Anterior cingulate cortex (tissue), 58 donors: ENCODE results near the gene PLLP.
"Not testable (repeated sequence)": the region's sequence is repeated elsewhere in the genome, so short reads cannot be mapped to it uniquely, and the experiment has no call there.

Experiments used
- DNase-seq, 58 donors: peaks; one replicate each; lab custom pipeline; 2025; lab: John Stamatoyannopoulos, UW

The PLLP gene

GRCh38 chr16:57275946-57276345, 8.5 kb downstream of the PLLP start:
- DNase-seq, result not testable (repeated sequence)

GRCh38 chr16:57273826-57274225, 10.6 kb downstream of the PLLP start:
- DNase-seq, result no peak

GRCh38 chr16:57273359-57273758, 11.1 kb downstream of the PLLP start:
- no peak for DNase-seq

- no peak for DNase-seq
Measured at GRCh38 chr16:57271867-57272495, 12.5 kb downstream of the PLLP start.

- DNase-seq, result no peak
Measured at GRCh38 chr16:57271063-57271345, 13.5 kb downstream of the PLLP start.

- peak in 53 of 58 donors; percentile 16 to 94 (median 77) for DNase-seq
Measured at GRCh38 chr16:57270221-57271062, 14.0 kb downstream of the PLLP start.

GRCh38 chr16:57268804-57269800, 15.4 kb downstream of the PLLP start:
- peak in 1 of 58 donors; percentile 21 for DNase-seq

GRCh38 chr16:57267343-57267742, 17.1 kb downstream of the PLLP start:
- DNase-seq, result not testable (repeated sequence)

- no peak for DNase-seq
Measured at GRCh38 chr16:57266531-57267260, 17.8 kb downstream of the PLLP start.

- DNase-seq, result peak in 33 of 58 donors; percentile 16 to 81 (median 47)
Measured at GRCh38 chr16:57265850-57266530, 18.5 kb downstream of the PLLP start.

GRCh38 chr16:57264950-57265371, 19.5 kb downstream of the PLLP start:
- no peak for DNase-seq

GRCh38 chr16:57264381-57264780, 20.1 kb downstream of the PLLP start:
- no peak for DNase-seq

GRCh38 chr16:57263541-57264351, 20.7 kb downstream of the PLLP start:
- peak in 1 of 58 donors; percentile 23 for DNase-seq

- peak in 33 of 58 donors; percentile 15 to 76 (median 50) for DNase-seq
Measured at GRCh38 chr16:57262841-57263540, 21.5 kb downstream of the PLLP start.

GRCh38 chr16:57261806-57262205, 22.7 kb downstream of the PLLP start:
- DNase-seq, result no peak

GRCh38 chr16:57260294-57260929, 24.1 kb downstream of the PLLP start:
- DNase-seq, result peak in 34 of 58 donors; percentile 14 to 87 (median 51)

- no peak for DNase-seq
Measured at GRCh38 chr16:57258910-57259475, 25.5 kb downstream of the PLLP start.
